Adipocyte (in vitro differentiated cells): ENCODE data around the gene THAP7.

Experiments used
- DNase-seq: peaks from one replicate; pipeline ENCODE4 v3.0.0-alpha.2; 2015; ENCODE audit warnings: low read depth
- H3K27me3 ChIP-seq: replicated peaks from 2 replicates; pipeline ENCODE4 v1.7.0; 2013; ENCODE audit warnings: mild to moderate bottlenecking, low read length, moderate library complexity; ENCODE audit not compliant: control insufficient read depth, insufficient read depth
- H3K36me3 ChIP-seq: 2 replicates; pipeline ENCODE4 v1.7.0; 2013; ENCODE audit warnings: low read length, mild to moderate bottlenecking, moderate library complexity; ENCODE audit not compliant: control insufficient read depth, insufficient read depth, severe bottlenecking
- H3K4me1 ChIP-seq: 2 replicates; pipeline ENCODE4 v1.7.0; 2013; ENCODE audit warnings: mild to moderate bottlenecking, low read length, moderate library complexity; ENCODE audit not compliant: control insufficient read depth, insufficient read depth
- H3K4me3 ChIP-seq: 2 replicates; pipeline ENCODE4 v1.7.0; 2013; ENCODE audit warnings: mild to moderate bottlenecking, low read length, moderate library complexity
- H3K9ac ChIP-seq: 2 replicates; pipeline ENCODE4 v1.7.0; 2013; ENCODE audit warnings: mild to moderate bottlenecking, low read length, moderate library complexity
- H3K9me3 ChIP-seq: 2 replicates; pipeline ENCODE4 v1.7.0; 2013; ENCODE audit warnings: mild to moderate bottlenecking, low read length, moderate library complexity; ENCODE audit not compliant: control insufficient read depth

The THAP7 gene

DNA sequence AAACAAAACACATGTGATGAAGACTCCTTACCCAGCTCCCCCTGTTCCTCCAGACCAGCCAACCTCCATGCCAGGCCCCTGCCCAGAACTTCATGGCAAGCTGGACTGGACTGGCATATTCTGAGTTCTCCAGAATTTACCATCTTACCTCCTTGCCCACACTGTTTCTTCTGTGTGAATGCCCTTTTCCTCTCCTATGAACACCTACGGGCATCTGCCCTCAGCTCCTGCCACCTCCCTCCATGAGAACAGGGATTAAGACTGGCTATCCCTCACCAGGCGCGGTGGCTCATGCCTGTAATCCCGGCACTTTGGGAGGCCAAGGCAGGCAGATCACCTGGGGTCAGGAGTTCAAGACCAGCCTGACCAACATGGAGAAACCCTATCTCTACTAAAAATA is 41.3 kb downstream of the THAP7 start:
- peaks cover 16% of the 10 kb centered on the region for H3K4me1 ChIP-seq
- no peaks in the 10 kb centered on the region for H3K36me3 ChIP-seq
- DNase-seq: no peak
- H3K9ac ChIP-seq: no peak overlapping the region
- H3K4me3 ChIP-seq: no peak overlapping the region
- peaks cover 18% of the 10 kb centered on the region for H3K27me3 ChIP-seq
- H3K9me3 ChIP-seq: no peaks in the 10 kb centered on the region

DNA sequence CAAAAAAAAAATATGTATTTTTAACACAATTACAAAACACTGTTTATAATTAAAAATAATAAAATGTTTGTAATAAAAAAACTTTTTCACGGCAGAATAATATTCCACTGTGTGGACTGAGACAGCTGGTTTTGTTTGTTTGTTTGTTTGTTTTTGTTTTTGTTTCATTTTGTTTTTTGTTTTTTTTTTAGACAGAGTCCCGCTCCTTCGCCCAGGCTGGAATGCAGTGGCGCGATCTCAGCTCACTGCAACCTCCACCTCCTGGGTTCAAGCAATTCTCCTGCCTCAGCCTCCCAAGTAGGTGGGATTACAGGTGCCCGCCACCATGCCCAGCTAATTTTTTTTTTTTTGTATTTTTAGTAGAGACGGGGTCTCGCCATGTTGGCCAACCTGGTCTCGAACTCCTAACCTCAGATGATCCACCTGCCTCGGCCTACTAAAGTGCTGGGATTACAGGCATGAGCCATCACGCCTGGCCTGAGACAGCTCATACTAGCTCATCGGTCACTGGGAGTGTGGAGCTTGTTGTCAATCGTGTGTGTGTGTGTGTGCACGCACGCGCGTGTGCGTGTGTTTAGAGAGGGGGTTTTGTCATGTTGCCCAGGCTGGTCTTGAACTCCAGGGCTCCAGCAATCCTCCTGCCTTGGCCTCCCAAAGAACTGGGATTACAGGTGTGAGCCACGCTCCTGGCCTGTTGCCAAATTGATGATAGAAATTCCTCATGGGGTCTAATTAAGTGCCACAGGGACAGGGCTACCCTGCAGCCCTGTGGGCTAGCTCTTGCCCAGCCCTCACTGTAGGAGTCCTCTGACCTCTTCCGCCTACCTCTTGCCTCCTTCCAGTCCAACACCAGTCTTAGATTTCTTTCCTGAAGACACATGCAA is 42.1 kb downstream of the THAP7 start:
- Histone ChIP-seq H3K27me3 (peaks cover 15% of the 10 kb centered on the region), H3K9me3 (no peaks in the 10 kb centered on the region), H3K4me3 (no peak overlapping the region), H3K4me1 (peaks cover 16% of the 10 kb centered on the region), H3K36me3 (no peaks in the 10 kb centered on the region), H3K9ac (no peak overlapping the region)
- DNase-seq: no peak

DNA sequence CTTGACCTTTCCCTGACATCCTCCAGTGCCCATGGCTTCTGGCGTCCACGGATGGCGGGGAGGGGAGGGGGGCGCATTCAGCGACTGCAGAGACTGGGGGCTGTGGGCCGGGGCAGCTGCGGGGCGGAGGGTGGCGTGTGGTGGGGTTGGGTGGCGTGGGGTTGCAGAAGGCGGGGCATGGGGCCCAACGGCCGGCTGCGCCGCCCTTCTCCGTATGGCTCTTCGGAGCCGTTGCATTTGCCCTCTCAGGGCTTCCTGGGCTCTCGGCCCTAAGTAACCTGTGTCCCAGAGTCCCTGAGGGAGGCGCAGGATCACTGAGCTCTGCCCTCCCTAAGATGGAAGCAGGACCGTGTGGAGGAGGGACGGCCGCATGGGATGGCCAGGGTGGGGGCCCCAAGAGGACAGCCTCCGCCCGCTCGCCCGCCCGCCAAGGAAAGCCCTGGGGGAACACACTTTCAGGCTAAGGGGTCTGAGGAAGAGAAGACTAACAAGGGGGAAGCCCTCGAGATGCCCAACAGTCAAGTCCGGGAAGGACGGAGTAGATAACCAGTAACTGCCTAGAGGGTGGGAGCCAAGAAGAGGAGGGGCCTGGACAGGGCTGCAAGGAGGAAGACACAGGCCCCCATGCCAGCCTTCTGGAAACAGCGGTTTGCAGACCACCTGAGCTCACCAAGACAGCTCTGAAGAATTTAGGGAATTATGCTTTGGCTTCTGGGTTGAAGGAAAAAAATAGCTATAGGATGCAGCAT is 44.1 kb downstream of the THAP7 start:
- peak overlapping the region; percentile 93 for H3K4me3 ChIP-seq
- peak overlapping the region; percentile 93 for H3K9ac ChIP-seq
- H3K27me3 ChIP-seq: peaks cover 1% of the 10 kb centered on the region
- H3K36me3 ChIP-seq: peaks cover 7% of the 10 kb centered on the region
- peaks cover 29% of the 10 kb centered on the region for H3K4me1 ChIP-seq
- no peaks in the 10 kb centered on the region for H3K9me3 ChIP-seq
- DNase-seq: peak; percentile 42

DNA sequence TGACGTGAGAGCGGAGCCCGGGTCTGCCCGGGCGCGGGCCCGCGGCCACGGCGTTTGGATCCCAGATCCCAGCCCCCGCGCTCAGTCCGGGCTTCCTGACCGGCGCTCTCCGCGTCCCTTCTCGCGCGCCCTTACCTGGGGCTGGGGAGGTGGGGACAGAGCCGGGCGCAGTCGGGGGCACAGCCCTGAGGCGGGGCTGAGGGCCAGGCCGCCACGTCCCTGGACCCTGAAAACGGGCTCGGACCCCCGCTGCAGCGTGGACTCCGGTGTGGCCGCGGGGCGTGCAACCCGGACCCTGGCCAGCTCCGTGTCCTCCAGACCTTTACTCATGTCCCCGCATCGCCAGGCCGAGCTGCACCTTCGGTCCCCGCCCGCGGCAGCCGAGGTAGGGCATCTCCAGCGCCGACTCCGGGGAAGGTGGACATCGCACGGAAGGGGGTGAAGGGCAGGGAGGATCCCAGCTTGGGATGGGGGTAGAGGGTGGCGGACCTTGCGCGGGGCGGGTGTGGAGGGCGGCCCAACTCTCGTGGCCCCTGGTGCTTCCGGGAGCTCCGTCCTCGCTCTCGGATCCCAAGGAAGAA is 44.7 kb downstream of the THAP7 start:
- Histone ChIP-seq H3K4me3 (peak overlapping the region; percentile 93), H3K36me3 (peaks cover 14% of the 10 kb centered on the region), H3K27me3 (no peaks in the 10 kb centered on the region), H3K9ac (peak overlapping the region; percentile 93), H3K4me1 (peaks cover 29% of the 10 kb centered on the region), H3K9me3 (no peaks in the 10 kb centered on the region)
- DNase-seq: peak; percentile 57

DNA sequence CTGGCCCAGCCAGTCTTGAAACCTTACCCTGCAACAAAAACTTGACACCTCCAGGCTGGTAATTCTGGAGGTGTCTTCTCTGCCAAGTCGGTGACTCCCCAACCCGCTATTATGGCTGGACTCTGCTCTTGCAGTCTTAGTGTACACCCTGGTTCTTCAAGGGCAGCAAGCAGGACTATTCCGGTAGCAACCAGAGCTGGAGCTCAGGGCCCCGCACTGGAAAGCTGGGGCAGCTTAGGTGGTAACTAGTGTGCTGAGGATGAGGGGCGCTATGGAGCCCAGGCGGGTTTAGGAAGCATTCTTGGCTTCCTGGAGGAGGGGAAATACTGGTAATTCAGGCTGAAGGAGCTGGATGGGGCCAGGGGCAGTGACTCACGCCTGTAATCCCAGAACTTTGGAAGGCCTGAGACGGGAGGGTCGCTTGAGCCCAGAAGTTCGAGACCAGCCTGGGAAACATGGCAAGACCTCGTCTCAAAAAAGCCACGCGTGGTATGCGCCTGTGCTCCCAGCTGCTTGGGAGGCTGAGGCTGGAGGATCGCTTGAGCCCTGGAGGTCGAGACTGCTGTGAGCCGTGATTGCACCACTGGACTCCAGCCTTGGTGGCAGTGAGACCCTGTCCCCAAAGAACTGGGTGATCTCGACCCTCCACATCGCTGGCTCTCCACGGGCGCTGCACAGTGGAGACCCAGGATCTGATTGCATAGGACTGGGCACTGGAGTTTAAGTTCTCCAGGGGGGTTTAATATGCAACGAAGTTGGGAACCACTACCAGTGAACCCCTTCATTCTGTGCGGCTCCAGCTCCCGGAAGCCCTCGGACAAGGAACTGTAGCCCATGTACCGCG is 45.4 kb downstream of the THAP7 start:
- DNase-seq: peak; percentile 19
- Histone ChIP-seq H3K4me1 (peaks cover 29% of the 10 kb centered on the region), H3K27me3 (no peaks in the 10 kb centered on the region), H3K4me3 (peak overlapping the region; percentile 93), H3K9ac (peak overlapping the region; percentile 93), H3K9me3 (no peaks in the 10 kb centered on the region), H3K36me3 (peaks cover 19% of the 10 kb centered on the region)

DNA sequence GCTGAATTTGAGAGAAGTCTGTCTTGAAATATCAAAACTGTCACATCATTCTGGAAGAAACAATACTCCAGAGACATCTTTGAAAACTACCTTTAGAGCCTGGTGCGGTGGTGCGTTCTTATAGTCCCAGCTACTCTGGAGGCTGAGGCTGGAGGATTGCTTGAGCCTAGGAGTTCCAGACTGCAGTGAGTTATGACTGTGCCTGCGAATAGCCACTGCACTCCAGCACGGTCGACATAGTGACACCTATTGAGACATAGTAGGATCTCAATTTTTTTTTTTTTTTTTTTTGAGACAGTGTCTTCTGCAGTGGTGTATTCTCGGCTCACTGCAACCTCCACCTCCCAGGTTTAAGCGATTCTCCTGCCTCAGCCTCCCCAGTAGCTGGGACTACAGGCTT is 46.4 kb downstream of the THAP7 start:
- Histone ChIP-seq H3K9ac (no peak overlapping the region), H3K4me3 (peak overlapping the region; percentile 93), H3K27me3 (no peaks in the 10 kb centered on the region), H3K9me3 (no peaks in the 10 kb centered on the region), H3K36me3 (peaks cover 28% of the 10 kb centered on the region), H3K4me1 (peaks cover 29% of the 10 kb centered on the region)
- no peak for DNase-seq

DNA sequence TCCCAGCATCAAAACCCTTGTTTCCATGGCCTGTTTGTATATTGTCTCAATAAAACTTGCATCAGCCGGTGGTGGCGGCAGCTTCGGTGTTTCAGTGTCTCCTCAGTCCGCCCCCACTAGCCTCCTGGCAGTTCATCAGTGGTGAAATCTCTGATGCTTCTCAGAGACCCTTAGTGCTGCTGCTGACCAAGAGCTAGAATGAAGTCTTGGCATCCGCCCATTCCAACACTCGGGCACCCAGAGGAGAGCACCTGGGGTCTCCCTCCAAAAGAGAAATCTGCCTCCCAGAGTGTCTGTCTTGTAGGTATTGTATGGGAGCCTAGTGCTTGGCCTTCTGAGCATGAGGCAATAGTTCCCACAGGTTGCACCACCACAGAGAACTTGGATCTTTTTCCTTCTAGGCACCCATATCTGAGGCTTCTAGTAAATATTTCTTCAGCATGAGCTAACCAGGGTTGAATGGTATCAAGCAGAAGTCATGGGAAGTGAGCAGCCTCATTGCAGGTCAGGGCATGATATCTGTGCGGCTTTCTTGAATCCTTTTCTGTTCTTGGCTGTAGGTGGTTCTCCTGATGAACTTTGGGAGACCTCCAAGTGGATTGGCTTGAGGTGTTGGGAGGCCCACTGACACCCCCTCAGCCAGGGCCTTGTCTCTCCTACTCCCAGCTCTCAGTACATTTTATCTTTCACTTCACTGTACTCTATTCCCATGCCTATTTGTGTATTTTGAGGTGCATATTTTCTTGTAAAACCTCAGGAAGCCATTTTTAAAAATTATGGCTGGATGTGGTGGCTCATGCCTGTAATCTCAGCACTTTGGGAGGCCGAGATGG is 48.0 kb downstream of the THAP7 start:
- Histone ChIP-seq H3K4me1 (peaks cover 29% of the 10 kb centered on the region), H3K9ac (no peak overlapping the region), H3K4me3 (no peak overlapping the region), H3K9me3 (no peaks in the 10 kb centered on the region), H3K36me3 (peaks cover 39% of the 10 kb centered on the region), H3K27me3 (no peaks in the 10 kb centered on the region)
- peak; percentile 52 for DNase-seq

DNA sequence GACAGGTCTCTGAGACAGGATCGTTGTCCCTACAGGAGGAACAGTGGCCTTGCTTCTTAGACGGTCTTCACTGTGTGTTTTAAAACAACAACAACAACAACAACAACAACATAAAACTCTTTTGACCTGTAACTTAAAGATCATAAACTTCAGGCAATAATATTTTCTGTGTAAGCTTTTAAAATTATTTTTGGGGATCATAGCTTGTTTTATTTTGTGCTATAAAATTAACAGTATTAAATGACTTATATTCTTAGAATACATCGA is 48.6 kb downstream of the THAP7 start:
- H3K4me1 ChIP-seq: peaks cover 27% of the 10 kb centered on the region
- no peak overlapping the region for H3K4me3 ChIP-seq
- no peak overlapping the region for H3K9ac ChIP-seq
- H3K27me3 ChIP-seq: no peaks in the 10 kb centered on the region
- DNase-seq: no peak
- no peaks in the 10 kb centered on the region for H3K9me3 ChIP-seq
- peaks cover 39% of the 10 kb centered on the region for H3K36me3 ChIP-seq

DNA sequence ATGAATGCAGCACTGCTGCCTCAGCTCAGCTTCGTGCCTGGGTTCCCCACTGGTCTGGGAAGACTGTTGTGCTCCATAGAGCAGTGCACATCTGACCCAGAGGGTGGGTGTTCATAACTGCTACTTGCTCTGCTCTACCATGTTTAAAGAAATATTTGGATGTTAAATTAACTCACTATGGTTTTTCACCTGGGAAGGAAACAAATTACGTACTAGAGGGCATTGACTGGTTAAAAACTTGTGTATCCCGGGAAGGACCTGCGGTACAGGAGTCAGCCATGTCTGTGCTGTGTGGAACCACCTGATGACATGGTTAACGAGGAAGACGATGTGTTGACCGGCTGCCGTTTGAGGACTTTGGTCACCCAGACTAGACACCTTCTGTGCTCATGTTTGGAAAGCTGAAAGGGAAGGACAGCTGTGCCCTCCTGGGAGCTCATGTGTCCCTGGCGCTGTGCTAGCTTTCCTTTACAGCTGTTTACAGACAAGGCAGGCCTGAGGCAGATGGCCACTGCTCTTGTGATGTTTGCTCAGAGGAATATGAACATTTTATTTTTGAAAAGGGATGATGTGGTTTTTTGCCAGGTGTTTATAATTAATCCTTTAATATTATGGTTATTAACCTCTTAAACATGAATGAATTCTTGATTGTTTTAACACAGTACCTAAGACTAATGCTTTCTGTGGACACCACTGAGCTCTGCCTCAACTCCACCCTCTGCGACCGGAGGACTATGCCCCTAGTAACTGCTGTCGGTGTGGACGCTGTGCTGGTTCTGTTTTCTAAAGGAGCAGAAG is 49.2 kb downstream of the THAP7 start:
- Histone ChIP-seq H3K27me3 (no peaks in the 10 kb centered on the region), H3K9ac (no peak overlapping the region), H3K36me3 (peaks cover 39% of the 10 kb centered on the region), H3K9me3 (no peaks in the 10 kb centered on the region), H3K4me1 (peaks cover 23% of the 10 kb centered on the region), H3K4me3 (no peak overlapping the region)
- DNase-seq: no peak

DNA sequence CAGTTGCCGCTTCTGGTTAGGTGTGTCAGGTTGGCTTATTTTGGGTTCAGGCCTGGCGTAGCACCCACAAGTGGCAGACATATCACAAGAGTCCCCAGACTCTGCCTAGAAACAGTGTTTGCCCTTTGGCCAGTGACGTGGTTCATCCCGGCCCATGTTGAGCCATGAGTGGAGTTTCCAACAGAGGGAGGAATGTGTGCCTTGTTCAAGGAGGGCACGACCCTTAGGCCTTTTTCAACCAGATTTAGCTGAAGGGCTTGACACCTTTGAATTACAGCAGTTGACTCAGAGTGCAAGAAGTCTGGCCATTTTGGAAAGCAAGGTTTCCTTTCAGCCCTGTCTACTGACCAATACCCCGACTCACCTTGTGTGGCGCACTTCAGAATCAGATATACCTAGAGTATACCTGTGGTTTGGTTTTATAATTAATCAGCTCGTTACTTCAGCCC is 50.0 kb downstream of the THAP7 start:
- H3K9me3 ChIP-seq: no peaks in the 10 kb centered on the region
- peaks cover 39% of the 10 kb centered on the region for H3K36me3 ChIP-seq
- no peak overlapping the region for H3K9ac ChIP-seq
- no peaks in the 10 kb centered on the region for H3K27me3 ChIP-seq
- DNase-seq: no peak
- H3K4me3 ChIP-seq: no peak overlapping the region
- peaks cover 23% of the 10 kb centered on the region for H3K4me1 ChIP-seq
